ENCODE data around the gene PLCG2. TPM values are rescaled to one million over a fixed set of nuclear protein-coding genes. Genes with fewer than 3 reads are reported as not detected.

The PLCG2 gene
- total RNA-seq, 2 experiments from 2014 or later, result 13.5 to 15.2 TPM

DNA sequence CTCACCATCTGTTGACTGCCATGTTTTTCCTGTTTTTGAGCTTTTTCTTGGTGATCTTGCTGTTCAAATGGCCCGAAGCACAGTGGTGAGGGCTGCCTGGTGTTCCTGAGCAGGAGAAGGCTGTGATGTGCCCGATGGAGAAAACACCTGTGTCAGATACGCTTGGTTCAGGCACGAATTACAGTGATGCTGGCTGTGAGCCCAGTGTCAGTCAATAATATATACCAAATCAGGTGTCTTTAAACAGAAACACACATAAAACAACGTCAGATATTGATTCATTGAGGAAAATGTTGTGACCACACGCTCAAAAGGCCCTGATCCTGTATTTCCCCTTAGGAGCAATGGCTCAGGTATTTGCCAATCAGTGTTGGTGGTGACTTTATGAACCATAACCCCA is 120.5 kb downstream of the PLCG2 start:
- Mint-ChIP-seq H3K36me3 (no peaks in the 10 kb centered on the region), H3K4me1 (no peaks in the 10 kb centered on the region), H3K9me3 (peaks cover 3% of the 10 kb centered on the region), H3K27ac (no peak overlapping the region), H3K4me3 (no peak overlapping the region), H3K27me3 (no peaks in the 10 kb centered on the region)
- DNase-seq (no peak), ATAC-seq (ENCODE audit: low read depth) (no peak)
- POLR2A ChIA-PET, result no interaction called here

GRCh38 chr16:81900014-81900413 is 120.9 kb downstream of the PLCG2 start:
- H3K27ac Mint-ChIP-seq, result no peak overlapping the region
- H3K27me3 Mint-ChIP-seq, result no peaks in the 10 kb centered on the region
- ATAC-seq (ENCODE audit: low read depth), result no peak
- no peak overlapping the region for H3K4me3 Mint-ChIP-seq
- no peaks in the 10 kb centered on the region for H3K36me3 Mint-ChIP-seq
- H3K4me1 Mint-ChIP-seq, result no peaks in the 10 kb centered on the region
- no peak for DNase-seq
- peaks cover 3% of the 10 kb centered on the region for H3K9me3 Mint-ChIP-seq
- POLR2A ChIA-PET, result no interaction called here

GRCh38 chr16:81900456-81900855 is 121.4 kb downstream of the PLCG2 start:
- DNase-seq, result no peak
- no peak for ATAC-seq (ENCODE audit: low read depth)
- H3K9me3 Mint-ChIP-seq, result peaks cover 3% of the 10 kb centered on the region
- POLR2A ChIA-PET, result no interaction called here
- no peaks in the 10 kb centered on the region for H3K36me3 Mint-ChIP-seq
- no peak overlapping the region for H3K27ac Mint-ChIP-seq
- no peaks in the 10 kb centered on the region for H3K27me3 Mint-ChIP-seq
- H3K4me1 Mint-ChIP-seq, result no peaks in the 10 kb centered on the region
- no peak overlapping the region for H3K4me3 Mint-ChIP-seq

DNA sequence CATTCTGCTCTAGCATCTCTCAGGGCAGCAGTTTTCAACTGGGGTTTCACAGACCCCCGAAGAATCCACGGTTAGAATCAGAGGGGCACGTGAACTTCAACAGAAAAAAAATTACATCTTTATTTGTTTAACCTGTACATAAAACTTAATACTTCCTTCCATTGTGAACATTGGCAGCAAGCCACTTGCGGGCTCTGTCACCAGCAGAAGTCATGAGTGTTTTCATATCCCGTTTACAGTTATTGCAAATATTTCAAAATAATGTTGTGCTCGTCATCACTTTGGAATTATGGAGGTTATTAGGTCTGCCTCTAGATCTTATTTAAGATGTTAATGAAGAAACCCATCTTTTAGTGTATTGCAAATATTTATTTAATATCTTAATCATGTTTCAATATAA is 122.4 kb downstream of the PLCG2 start:
- POLR2A ChIA-PET, result no interaction called here
- Mint-ChIP-seq H3K27me3 (no peaks in the 10 kb centered on the region), H3K36me3 (no peaks in the 10 kb centered on the region), H3K4me3 (no peak overlapping the region), H3K4me1 (no peaks in the 10 kb centered on the region), H3K9me3 (peaks cover 3% of the 10 kb centered on the region), H3K27ac (no peak overlapping the region)
- no peak for DNase-seq
- ATAC-seq (ENCODE audit: low read depth), result no peak

DNA sequence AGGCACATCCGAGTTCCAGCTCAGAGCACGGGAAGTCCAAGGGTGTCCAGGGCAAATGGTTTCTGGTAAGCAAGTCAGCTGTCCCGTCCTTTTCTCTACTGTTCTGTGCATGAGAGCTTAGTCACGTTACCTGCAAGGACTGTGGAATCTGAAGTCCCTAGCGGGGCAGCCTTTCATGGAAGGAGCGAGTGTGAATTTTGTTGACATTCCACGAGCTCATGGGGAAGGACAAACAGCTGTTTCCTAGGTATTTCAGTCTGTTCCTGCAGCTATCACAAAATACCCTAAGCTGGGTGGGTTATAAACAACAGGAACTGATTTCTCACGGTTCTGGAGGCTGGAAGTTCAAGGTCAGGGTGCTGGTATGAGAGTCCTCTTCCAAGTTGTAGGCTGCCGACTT is 122.9 kb downstream of the PLCG2 start:
- no peak overlapping the region for H3K27ac Mint-ChIP-seq
- POLR2A ChIA-PET, result no interaction called here
- H3K4me3 Mint-ChIP-seq, result no peak overlapping the region
- no peaks in the 10 kb centered on the region for H3K4me1 Mint-ChIP-seq
- H3K27me3 Mint-ChIP-seq, result no peaks in the 10 kb centered on the region
- peaks cover 3% of the 10 kb centered on the region for H3K9me3 Mint-ChIP-seq
- H3K36me3 Mint-ChIP-seq, result no peaks in the 10 kb centered on the region
- DNase-seq (no peak), ATAC-seq (ENCODE audit: low read depth) (no peak)

GRCh38 chr16:81904320-81904719 is 125.2 kb downstream of the PLCG2 start:
- Mint-ChIP-seq H3K36me3 (no peaks in the 10 kb centered on the region), H3K9me3 (peaks cover 3% of the 10 kb centered on the region), H3K27ac (no peak overlapping the region), H3K4me3 (no peak overlapping the region), H3K27me3 (no peaks in the 10 kb centered on the region), H3K4me1 (no peaks in the 10 kb centered on the region)
- ATAC-seq (ENCODE audit: low read depth), result no peak
- no peak for DNase-seq
- POLR2A ChIA-PET, result no interaction called here

DNA sequence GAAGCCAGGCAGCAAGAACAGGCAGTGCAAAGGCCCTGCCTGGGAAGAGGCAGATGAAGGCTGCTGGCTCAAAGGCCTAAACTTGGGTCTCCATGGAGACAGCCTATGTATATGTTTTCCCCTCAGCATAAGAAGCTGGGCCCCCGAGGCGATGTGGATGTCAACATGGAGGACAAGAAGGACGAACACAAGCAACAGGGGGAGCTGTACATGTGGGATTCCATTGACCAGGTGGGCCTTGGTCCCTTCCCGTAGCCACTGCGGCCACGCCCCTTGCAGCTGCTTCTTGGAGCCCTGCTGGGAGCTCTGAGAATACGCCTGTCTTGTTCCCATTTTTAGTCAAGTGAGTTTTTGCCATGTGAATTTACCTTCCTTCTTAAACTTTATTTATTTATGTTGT is 126.2 kb downstream of the PLCG2 start:
- H3K27me3 Mint-ChIP-seq, result no peaks in the 10 kb centered on the region
- H3K36me3 Mint-ChIP-seq, result no peaks in the 10 kb centered on the region
- H3K4me1 Mint-ChIP-seq, result no peaks in the 10 kb centered on the region
- peaks cover 3% of the 10 kb centered on the region for H3K9me3 Mint-ChIP-seq
- no peak overlapping the region for H3K27ac Mint-ChIP-seq
- DNase-seq (no peak), ATAC-seq (ENCODE audit: low read depth) (no peak)
- H3K4me3 Mint-ChIP-seq, result no peak overlapping the region
- POLR2A ChIA-PET, result no interaction called here

DNA sequence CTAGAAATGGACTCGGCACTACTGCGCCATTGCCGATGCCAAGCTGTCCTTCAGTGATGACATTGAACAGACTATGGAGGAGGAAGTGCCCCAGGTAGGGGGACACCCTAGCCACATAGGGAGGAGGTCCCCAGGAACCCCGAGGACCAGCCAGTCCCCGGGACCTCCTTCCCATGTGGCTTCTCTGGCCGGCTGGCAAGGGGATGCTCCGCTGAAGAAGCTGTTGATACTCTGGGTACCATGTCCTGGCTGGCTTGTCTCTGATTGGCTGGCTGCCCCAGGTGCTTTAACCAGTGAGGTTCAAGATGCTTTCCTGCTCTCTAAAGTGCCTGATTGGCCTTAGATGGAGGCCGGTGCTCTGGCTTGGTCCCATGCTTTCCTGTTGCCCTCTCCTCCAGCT is 128.6 kb downstream of the PLCG2 start:
- Mint-ChIP-seq H3K27me3 (no peaks in the 10 kb centered on the region), H3K9me3 (peaks cover 3% of the 10 kb centered on the region), H3K4me1 (no peaks in the 10 kb centered on the region), H3K4me3 (no peak overlapping the region), H3K36me3 (no peaks in the 10 kb centered on the region), H3K27ac (no peak overlapping the region)
- POLR2A ChIA-PET, result no interaction called here
- DNase-seq (no peak), ATAC-seq (ENCODE audit: low read depth) (no peak)

DNA sequence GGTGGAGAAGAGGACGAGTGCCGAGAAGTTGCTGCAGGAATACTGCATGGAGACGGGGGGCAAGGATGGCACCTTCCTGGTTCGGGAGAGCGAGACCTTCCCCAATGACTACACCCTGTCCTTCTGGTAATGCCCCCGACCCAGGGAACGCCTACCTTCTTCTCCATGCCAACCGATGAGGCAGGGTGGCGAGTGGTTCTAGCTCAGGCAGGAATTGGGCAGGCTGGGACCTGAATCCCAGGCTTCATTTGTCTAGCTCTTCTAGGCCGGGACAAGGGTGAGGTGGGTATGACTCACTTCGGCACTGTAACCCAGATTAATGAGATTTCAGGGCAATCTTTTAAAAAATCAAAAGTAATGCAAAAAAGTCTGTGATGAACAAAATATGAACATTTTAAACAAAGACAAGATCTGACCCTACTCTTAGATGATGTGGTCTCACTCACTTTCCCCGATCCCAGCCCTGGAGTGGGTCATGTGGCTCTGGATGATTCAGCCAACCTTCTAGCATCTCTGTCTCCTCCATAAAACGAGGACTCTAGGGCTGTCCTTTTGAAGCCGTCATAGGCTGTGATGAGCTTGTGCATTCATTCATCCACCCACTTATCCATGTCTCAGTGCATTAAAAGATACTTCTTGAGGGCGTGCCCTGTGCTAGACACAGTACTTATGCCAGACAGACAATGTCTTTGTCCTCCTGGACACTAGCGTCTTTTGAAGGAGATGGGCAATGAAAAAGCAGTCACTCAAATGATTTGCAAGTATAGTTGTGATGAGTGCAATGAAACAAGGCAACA is 129.6 kb downstream of the PLCG2 start:
- H3K4me1 Mint-ChIP-seq, result no peaks in the 10 kb centered on the region
- H3K27ac Mint-ChIP-seq, result no peak overlapping the region
- no peaks in the 10 kb centered on the region for H3K27me3 Mint-ChIP-seq
- H3K4me3 Mint-ChIP-seq, result no peak overlapping the region
- H3K36me3 Mint-ChIP-seq, result no peaks in the 10 kb centered on the region
- no peak for DNase-seq
- ATAC-seq (ENCODE audit: low read depth), result no peak
- POLR2A ChIA-PET, result no interaction called here
- no peaks in the 10 kb centered on the region for H3K9me3 Mint-ChIP-seq

GRCh38 chr16:81910366-81910885 is 131.3 kb downstream of the PLCG2 start:
- H3K27ac Mint-ChIP-seq, result no peak overlapping the region
- no peaks in the 10 kb centered on the region for H3K27me3 Mint-ChIP-seq
- DNase-seq, result no peak
- ATAC-seq (ENCODE audit: low read depth), result no peak
- H3K4me3 Mint-ChIP-seq, result no peak overlapping the region
- H3K9me3 Mint-ChIP-seq, result no peaks in the 10 kb centered on the region
- no peaks in the 10 kb centered on the region for H3K36me3 Mint-ChIP-seq
- POLR2A ChIA-PET, result no interaction called here
- H3K4me1 Mint-ChIP-seq, result no peaks in the 10 kb centered on the region

DNA sequence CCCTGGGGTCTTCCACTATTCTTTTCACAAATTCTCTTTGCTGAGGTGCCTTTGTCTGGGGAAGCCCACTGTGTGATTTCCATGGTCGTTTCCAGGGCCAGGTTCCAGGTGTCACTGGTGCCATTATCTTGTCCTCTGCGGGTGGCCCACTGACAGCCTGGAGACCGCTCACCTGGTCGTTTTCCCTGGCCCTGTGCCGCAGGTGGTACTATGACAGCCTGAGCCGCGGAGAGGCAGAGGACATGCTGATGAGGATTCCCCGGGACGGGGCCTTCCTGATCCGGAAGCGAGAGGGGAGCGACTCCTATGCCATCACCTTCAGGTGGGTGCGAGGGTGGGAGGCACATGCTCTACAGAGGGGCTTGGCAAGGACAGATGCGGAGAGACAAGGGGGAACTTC is 133.3 kb downstream of the PLCG2 start:
- POLR2A ChIA-PET, result no interaction called here
- peaks cover 2% of the 10 kb centered on the region for H3K27me3 Mint-ChIP-seq
- ATAC-seq (ENCODE audit: low read depth), result no peak

GRCh38 chr16:81913222-81913621 is 134.1 kb downstream of the PLCG2 start:
- H3K9me3 Mint-ChIP-seq, result no peaks in the 10 kb centered on the region
- H3K27me3 Mint-ChIP-seq, result peaks cover 2% of the 10 kb centered on the region
- DNase-seq (no peak), ATAC-seq (ENCODE audit: low read depth) (no peak)
- no peak overlapping the region for H3K4me3 Mint-ChIP-seq
- POLR2A ChIA-PET, result no interaction called here
- H3K27ac Mint-ChIP-seq, result no peak overlapping the region
- no peaks in the 10 kb centered on the region for H3K36me3 Mint-ChIP-seq
- H3K4me1 Mint-ChIP-seq, result no peaks in the 10 kb centered on the region

More for the DNA sequence above, 133.3 kb downstream of the PLCG2 start:
- Mint-ChIP-seq H3K36me3 (no peaks in the 10 kb centered on the region), H3K4me1 (no peaks in the 10 kb centered on the region), H3K27ac (no peak overlapping the region), H3K4me3 (no peak overlapping the region), H3K9me3 (no peaks in the 10 kb centered on the region)
- DNase-seq, result no peak

DNA sequence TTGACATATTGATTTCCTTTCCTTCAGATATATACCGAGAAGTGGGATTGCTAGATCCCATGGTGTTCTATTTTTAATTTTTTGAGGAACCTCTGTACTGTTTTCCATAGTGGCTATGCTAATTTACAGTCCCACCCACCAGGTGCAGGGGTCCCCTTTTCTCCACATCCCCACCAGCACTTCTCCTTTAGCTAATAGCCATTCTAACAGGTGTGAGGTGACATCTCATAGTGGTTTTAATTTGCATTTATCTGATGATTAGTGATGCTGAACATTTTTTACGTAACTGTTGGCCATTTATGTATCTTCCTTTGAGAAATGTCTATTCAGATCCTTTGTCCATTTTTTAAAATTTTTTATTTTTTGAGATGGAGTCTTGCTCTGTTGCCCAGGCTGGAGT is 138.3 kb downstream of the PLCG2 start:
- no peak for DNase-seq
- Mint-ChIP-seq H3K4me3 (no peak overlapping the region), H3K4me1 (no peaks in the 10 kb centered on the region), H3K9me3 (no peaks in the 10 kb centered on the region), H3K27me3 (peaks cover 2% of the 10 kb centered on the region), H3K27ac (no peak overlapping the region), H3K36me3 (no peaks in the 10 kb centered on the region)
- POLR2A ChIA-PET, result no interaction called here
- no peak for ATAC-seq (ENCODE audit: low read depth)

DNA sequence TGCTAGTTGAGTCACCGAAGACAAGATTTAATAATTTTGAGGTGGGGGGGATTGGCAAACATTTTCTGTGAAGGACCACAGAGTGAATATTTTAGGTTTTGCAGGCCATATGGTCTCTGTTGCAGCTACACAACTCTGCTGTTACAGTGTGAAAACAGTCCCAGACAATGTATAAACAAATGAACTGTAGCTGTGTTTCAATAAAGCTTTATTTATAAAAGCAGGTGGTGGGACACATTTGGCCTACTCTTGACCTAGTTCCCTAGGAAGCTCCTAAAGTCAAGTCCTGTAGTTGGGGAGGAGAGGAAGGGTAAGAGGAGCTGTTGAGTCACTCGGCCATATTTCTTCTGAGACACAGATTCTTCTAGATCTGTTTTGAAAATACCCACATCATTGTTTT is 139.8 kb downstream of the PLCG2 start:
- Mint-ChIP-seq H3K27me3 (peaks cover 2% of the 10 kb centered on the region), H3K36me3 (no peaks in the 10 kb centered on the region), H3K4me1 (no peaks in the 10 kb centered on the region), H3K27ac (no peak overlapping the region), H3K4me3 (no peak overlapping the region), H3K9me3 (no peaks in the 10 kb centered on the region)
- POLR2A ChIA-PET, result no interaction called here
- DNase-seq, result no peak
- no peak for ATAC-seq (ENCODE audit: low read depth)

All from activated naive CD8-positive, alpha-beta T cell treated with anti-CD3 and anti-CD28 coated beads, Interleukin-2, amount 10 ng/mL, durations not matched to agents 7 days and 5 days (primary cell).